HG03469 (cell line): ENCODE data around the gene VPS35L.

Experiments used
- ATAC-seq: cut with Tn5 transposase; IDR thresholded peaks from one replicate; pipeline ENCODE4 v1.9.1; 2021; ENCODE audit warnings: mild to moderate bottlenecking, moderate library complexity, moderate number of reproducible peaks; ENCODE audit not compliant: unreplicated experiment

VPS35L gene

GRCh38 chr16:19589106-19589505, 33.6 kb downstream of the VPS35L start:
- no peak for ATAC-seq

GRCh38 chr16:19589771-19590302, 34.3 kb downstream of the VPS35L start:
- ATAC-seq, result no peak

- no peak for ATAC-seq
These were observed 39.7 kb downstream of the VPS35L start for GRCh38 chr16:19595043-19595767.

GRCh38 chr16:19598805-19599510, 43.5 kb downstream of the VPS35L start:
- no peak for ATAC-seq

GRCh38 chr16:19599968-19600716, 44.6 kb downstream of the VPS35L start:
- ATAC-seq, result no peak

- no peak for ATAC-seq
These were observed 45.8 kb downstream of the VPS35L start for GRCh38 chr16:19601083-19601976.

GRCh38 chr16:19604911-19605310, 49.4 kb downstream of the VPS35L start:
- ATAC-seq, result no peak

GRCh38 chr16:19605701-19606100, 50.2 kb downstream of the VPS35L start:
- no peak for ATAC-seq

GRCh38 chr16:19607616-19608280, 52.2 kb downstream of the VPS35L start:
- ATAC-seq, result no peak

- ATAC-seq, result no peak
These were observed 53.9 kb downstream of the VPS35L start for GRCh38 chr16:19609359-19609758.

GRCh38 chr16:19610200-19610599, 54.7 kb downstream of the VPS35L start:
- ATAC-seq, result no peak

GRCh38 chr16:19613834-19614233, 58.3 kb downstream of the VPS35L start:
- no peak for ATAC-seq

GRCh38 chr16:19616241-19616640, 60.7 kb downstream of the VPS35L start:
- no peak for ATAC-seq

- ATAC-seq, result no peak
These were observed 63.4 kb downstream of the VPS35L start for GRCh38 chr16:19618876-19619275.

- ATAC-seq, result no peak
These were observed 65.9 kb downstream of the VPS35L start for GRCh38 chr16:19621445-19621844.

GRCh38 chr16:19625039-19625438, 69.5 kb downstream of the VPS35L start:
- ATAC-seq, result no peak

GRCh38 chr16:19636436-19637267, 81.1 kb downstream of the VPS35L start:
- ATAC-seq, result no peak

- ATAC-seq, result no peak
These were observed 84.5 kb downstream of the VPS35L start for GRCh38 chr16:19639986-19640421.

- ATAC-seq, result no peak
These were observed 87.0 kb downstream of the VPS35L start for GRCh38 chr16:19642501-19642900.
